Endothelial cell of umbilical vein (primary cell): ENCODE measurements around the gene DEPDC1.

Experiments used
- EZH2 ChIP-seq: IDR thresholded peaks from 2 replicates; pipeline ENCODE4 v1.6.1; 2012; ENCODE audit warnings: borderline replicate concordance, low read depth, mild to moderate bottlenecking, moderate library complexity, low read length, inconsistent platforms; ENCODE audit not compliant: severe bottlenecking
- GATA2 ChIP-seq: IDR thresholded peaks from 2 replicates; pipeline ENCODE4 v1.7.0; 2011; ENCODE audit warnings: low read depth, mild to moderate bottlenecking, moderate library complexity, mixed read lengths, low read length; ENCODE audit not compliant: insufficient read length, insufficient read depth
- MYC ChIP-seq: IDR thresholded peaks from one replicate; pipeline ENCODE4 v1.6.1; 2011; ENCODE audit warnings: mild to moderate bottlenecking, low read depth, low read length
- POLR2A ChIP-seq: IDR thresholded peaks from 2 replicates; pipeline ENCODE4 v1.6.1; 2012; ENCODE audit warnings: low read depth, mild to moderate bottlenecking, control low read depth, low read length
- POLR2AphosphoS5 ChIP-seq: IDR thresholded peaks from 2 replicates; pipeline ENCODE4 v1.6.1; 2012; ENCODE audit warnings: low read depth, mild to moderate bottlenecking, control low read depth, low read length, moderate library complexity; ENCODE audit not compliant: insufficient read depth
- TF ChIP-seq, protein P1 (sequence below), 2 donors: IDR thresholded peaks; 1 replicate in 1 of 2; 2 replicates in 1 of 2; pipeline ENCODE4 v1.5.1; 2011; ENCODE audit warnings: low read length in 2 of 2, mild to moderate bottlenecking in 2 of 2, moderate library complexity in 2 of 2, control low read depth in 1 of 2, inconsistent platforms in 1 of 2, low read depth in 1 of 2; ENCODE audit not compliant: insufficient read depth in 1 of 2; ENCODE audit errors: extremely low read depth in 1 of 2
- TF ChIP-seq, protein P2 (sequence below): IDR thresholded peaks from 2 replicates; pipeline ENCODE4 v1.6.1; 2011; ENCODE audit not compliant: insufficient read depth, insufficient read length

DNA sequence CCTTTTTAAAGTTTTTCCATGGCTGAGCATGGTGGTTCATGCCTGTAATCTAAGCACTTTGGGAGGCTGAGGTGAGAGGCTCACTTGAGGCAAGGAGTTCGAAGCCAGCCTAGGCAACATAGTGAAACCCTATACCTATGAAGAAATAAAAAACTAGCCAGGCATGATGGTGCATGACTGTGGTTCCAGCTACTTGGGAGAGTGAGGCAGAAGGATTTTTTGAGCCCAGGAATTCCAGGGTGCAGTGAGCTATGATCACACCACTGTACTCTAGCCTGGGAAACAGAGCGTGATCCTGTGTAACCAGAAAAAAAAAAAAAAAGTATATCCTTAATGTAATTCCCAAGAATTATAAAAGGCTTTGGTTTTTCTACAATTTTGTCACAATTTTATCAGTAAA, 17.4 kb downstream of the DEPDC1 start:
- TF ChIP-seq, protein P1, sequence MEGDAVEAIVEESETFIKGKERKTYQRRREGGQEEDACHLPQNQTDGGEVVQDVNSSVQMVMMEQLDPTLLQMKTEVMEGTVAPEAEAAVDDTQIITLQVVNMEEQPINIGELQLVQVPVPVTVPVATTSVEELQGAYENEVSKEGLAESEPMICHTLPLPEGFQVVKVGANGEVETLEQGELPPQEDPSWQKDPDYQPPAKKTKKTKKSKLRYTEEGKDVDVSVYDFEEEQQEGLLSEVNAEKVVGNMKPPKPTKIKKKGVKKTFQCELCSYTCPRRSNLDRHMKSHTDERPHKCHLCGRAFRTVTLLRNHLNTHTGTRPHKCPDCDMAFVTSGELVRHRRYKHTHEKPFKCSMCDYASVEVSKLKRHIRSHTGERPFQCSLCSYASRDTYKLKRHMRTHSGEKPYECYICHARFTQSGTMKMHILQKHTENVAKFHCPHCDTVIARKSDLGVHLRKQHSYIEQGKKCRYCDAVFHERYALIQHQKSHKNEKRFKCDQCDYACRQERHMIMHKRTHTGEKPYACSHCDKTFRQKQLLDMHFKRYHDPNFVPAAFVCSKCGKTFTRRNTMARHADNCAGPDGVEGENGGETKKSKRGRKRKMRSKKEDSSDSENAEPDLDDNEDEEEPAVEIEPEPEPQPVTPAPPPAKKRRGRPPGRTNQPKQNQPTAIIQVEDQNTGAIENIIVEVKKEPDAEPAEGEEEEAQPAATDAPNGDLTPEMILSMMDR (IDR thresholded peaks at IDR 0.05; ENCODE audit: extremely low read depth in 1 of 2, insufficient read depth in 1 of 2, low read depth in 1 of 2, low read length in 2 of 2): no peak
- TF ChIP-seq EZH2 (no peak), MYC (no peak), POLR2A (no peak), POLR2AphosphoS5 (no peak), GATA2 (no peak)
- TF ChIP-seq, protein P2, sequence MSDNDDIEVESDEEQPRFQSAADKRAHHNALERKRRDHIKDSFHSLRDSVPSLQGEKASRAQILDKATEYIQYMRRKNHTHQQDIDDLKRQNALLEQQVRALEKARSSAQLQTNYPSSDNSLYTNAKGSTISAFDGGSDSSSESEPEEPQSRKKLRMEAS: no peak
